NCI-H2196 treated with DMSO at 0.1 percent for 48 hours (cell line): ENCODE measurements around the gene RHBDD3.

Experiments
- DNase-seq: peaks from one replicate; lab custom pipeline; 2025; ENCODE audit not compliant: unreplicated experiment; lab: John Stamatoyannopoulos, UW

The RHBDD3 gene

DNA sequence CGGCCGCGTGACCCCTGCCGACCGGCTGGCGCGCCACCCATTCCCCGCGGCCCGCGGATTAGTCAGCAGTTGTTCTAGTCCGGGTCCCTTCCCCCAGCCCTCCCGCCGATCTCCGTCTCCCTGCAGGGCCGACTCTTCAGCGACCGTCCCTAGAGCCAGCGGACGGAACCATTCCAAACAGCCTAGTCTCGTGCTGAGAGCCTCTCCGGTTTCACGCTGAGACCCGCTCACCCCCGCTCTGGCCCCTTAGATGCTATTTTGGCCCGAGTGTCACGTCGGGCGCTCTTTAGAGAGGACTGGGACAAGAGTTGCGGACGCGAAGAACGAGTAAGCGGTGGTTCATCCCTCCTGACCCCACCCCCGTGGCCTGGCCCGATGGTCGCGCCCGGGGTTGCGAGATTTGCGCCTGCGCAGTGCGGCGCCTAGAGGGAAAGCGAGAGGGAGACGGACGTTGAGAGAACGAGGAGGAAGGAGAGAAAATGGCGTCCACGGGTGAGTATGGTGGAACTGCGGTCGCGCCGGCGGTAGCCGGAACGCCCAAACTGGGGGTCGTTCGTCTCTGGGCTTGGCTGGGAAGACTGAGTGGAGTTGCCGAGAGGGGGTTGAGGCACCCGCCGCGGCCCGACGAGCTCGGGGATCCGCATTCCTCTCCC lies at the start of gene RHBDD3, which contains the start of gene EWSR1:
Gene RHBDD3, minus strand, starts transcription at position 124 of the 653 bp plus-strand sequence. CDS start 2,355 bp downstream, outside the sequence.
Gene EWSR1, plus strand, starts transcription at position 411 of the 653 bp plus-strand sequence. Its CDS starts 69 bp downstream, at position 480.
- peak; percentile 44 for DNase-seq

DNA sequence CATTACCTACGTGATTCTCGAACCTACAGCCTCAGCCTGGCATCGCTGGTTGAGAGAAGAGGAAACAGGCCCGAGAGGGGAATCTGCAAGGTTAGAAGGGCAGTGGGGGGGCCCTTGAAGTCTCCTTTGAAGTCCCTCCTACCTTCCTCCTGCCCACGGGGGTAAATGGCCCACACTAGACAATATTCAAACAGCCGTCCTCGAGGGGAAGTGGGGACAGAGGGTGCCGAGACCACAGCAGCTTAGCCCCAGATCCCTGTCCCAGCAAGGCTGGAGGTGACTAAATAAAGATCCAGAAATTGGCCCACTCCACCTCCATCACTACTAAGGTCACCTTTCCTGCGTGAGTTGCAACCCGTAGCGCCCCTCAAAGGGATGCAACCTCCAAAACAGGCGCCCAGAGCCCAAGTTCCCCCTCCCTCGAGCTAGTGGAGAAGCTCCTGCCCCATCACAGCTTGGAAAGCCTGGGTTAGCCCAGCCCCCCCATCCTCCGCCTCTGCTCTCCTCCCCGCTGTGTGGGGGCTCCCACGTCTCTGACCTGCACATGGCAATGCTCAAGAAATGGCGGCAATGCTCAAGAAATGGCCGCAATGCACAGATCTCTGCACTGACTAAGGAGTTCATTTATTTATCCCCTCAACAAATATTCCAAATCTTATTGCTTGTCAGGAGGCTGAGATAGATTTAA lies 48.5 kb upstream of the RHBDD3 start:
- DNase-seq = no peak

DNA sequence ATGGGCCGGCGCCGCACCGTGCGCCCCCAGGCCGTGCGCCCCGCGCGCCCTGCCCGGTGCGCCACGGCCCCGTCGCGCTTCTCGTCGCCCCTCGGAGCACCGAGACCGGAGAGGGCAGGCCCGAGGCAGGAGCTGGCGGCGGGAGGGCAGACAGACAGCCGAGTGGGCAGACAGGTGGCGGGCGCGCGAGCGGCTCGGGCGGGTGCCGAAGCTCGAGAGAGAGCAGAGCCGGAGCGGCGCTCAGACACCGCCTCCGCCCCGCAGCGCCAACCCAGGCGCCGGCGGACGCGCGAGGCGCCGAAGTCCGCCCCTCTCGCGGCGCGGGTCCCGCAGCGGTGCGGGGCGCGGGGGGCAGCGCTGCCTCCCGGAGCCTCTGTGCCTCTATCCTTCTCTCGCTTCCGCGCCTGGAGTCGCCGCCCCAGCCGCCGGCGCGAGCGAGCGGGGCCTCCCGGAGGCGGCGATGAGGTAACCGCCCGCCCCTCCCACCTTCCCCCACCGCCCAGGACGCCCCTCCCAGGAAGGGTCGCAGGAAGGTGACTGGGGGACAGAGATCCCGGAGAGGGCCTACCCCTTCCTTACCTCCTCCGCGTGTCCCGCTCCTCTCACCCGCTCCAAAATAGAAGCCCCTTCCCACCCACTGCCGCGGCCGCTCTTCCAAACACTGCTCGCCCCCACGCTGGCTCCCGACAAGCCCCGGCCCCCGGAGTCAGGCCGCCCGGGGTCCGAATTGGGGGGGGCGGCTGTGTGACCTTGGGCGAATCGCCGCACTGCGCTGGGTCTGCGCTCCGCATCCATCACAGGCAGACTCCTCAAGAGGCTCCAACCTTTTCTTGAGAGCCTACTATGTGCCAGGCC lies 47.7 kb upstream of the RHBDD3 start, which contains the start of gene RASL10A:
Gene RASL10A, minus strand, starts transcription at position 412 of the 855 bp plus-strand sequence. CDS start 451 bp downstream, outside the sequence.
- DNase-seq = no peak

DNA sequence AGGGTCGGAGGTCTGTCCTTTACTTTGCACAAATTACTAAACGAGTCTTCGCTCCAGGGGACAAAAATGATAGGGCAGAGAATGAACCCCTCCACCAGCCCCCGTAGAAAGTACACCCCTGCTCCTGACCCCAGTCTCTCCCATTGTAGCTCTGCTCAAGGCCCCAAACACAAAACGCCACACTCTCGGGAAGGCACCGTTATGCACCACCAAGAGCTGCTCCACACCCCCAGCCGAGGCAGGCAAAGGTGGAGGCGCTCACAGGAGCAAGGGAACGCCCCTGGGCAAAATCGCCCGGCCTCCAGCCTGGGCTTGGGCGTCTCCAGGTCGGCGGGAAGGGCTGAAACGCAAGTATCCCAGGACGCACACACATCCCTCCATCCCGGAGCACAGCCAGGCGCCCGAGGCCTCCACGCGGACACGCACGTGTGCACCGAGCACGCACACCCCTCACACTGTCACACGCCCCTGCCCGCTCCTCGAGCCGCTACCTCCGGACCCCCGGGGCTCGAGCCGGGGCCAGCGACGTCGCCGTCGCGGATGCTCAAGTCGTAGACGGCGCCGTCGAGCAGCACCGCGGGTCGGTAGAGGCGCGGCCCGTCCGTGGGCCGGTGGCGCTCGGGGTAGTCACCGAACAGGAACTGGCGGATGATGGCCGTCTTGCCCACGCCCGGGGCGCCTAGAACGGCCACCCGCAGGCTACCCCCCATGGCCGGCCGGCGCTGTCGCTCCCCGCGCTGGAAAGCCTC lies 46.9 kb upstream of the RHBDD3 start:
- no peak for DNase-seq

DNA sequence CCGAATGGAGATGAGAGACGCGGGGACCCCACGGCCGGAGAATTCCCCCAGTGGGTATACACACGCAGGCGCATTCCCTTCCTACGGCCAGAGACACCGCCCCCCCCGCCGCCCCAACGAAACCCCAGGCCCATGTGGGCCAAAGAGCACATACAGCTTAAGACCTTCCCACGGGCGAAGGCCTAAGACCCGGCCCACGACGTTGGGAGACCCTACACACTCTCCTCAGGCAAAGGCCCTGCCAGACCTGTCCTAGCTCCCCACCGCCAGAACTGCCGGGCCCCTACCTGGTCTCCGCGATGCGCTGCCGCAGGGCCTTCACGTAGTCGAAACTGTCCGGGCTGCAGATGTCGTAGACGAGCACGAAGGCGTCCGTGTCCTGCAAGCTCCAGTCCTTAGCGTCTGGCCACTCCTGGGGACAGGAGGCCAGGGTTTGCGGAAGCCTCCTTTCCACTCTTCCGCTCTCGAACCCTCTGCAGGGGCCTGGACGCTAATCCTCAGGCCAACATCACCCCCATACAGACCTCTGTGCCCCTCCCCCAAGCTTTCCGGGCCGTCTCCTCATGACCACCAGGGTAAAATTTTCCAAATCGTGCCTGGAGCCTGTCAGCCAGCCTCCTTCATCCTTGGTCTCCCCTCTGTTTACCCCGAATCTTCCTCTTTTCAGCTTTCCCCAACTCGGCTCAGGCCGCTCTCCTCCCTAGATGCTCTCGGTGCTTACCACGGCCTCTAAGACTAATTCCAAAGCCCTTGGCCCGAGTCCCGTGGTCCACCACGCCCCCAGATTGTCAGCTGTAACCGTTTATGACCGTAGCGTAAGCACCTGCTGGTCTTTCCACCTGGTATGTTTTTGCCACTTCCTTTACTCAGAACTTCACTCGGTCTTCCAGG lies 46.0 kb upstream of the RHBDD3 start:
- no peak for DNase-seq

DNA sequence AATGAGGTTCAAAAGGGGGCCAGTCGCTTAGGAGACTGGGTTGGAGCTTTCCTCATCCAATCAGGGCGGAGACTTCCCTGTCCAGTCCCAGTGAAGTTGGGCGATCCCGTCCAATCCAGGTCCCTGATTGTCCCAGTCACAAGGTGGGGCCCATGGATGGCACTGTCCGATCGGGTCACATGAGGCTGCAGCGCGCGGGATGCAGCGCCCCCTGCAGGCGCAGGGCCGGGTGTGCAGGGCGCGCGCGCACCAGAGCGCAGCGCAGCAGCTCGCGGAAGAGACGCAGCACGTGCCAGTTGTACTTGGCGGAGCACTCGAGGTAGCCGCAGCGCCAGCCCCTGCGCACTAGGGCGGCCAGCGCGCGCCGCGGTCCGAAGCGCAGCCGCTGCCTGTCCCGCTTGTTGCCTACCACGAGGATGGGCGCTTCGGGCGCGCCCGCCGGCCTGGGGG lies 45.4 kb upstream of the RHBDD3 start:
- DNase-seq = no peak

DNA sequence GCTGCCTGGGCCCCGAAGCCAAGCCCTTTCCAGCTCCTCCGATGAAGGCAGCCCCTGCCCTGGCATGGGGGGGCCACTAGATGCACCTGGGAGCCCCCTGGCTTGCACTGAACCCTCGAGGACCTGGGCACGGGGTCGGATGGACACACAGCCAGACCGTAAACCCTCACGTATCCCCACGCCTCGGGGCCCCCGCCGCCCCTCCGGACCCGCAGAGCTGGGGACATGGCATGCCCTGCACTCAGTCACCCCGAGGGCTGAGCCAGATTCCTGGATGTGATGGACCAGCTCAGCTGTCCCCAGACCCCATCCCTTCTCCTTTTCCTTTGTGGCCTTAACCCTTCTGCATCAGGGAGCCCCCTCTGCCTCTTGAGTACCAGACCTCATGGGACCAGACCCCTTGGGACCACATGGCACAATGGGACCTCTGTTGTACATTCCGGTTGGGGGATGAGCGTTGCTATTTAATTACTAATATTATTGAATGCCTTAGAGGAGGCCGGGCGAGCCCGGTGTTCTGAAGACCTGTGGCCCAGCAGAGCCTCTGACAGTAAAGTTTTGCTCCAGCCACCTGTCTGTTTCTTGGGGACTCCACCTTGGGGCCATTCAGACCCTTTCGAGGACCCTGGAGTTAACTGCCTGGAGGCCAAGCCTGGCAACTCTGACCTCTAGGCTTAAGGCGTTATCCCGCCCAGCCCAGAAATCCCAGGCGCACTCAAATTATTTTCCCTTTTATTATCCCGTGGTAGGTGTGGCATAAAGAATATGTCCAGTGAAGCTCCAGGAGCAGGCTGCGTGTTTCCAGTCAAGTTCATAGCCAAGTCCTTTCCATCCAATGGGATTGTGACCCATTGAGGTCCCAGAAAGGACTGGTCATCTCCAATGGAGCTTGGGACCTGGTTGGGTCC lies 44.7 kb upstream of the RHBDD3 start:
- DNase-seq = no peak

DNA sequence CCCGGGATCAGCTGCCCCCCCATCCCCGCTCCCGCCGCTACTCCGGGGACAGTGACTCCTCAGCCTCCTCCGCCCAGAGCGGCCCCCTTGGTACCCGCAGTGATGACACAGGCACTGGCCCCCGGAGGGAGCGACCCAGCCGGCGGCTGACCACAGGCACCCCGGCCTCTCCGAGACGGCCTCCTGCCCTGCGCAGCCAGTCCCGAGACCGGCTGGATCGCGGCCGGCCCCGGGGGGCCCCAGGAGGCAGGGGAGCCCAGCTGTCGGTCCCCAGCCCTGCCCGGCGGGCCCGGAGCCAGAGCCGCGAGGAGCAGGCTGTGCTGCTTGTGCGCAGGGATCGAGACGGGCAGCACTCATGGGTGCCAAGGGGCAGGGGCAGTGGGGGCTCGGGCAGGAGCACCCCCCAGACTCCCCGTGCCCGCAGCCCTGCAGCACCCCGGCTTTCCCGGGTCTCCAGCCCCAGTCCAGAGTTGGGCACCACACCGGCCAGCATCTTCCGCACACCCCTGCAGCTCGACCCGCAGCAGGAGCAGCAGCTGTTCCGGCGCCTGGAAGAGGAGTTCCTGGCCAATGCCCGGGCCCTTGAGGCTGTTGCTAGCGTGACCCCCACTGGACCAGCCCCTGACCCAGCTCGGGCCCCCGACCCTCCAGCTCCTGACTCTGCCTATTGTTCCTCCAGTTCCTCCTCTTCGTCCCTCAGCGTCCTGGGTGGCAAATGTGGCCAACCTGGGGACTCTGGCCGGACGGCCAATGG lies 43.9 kb upstream of the RHBDD3 start:
- DNase-seq = no peak

DNA sequence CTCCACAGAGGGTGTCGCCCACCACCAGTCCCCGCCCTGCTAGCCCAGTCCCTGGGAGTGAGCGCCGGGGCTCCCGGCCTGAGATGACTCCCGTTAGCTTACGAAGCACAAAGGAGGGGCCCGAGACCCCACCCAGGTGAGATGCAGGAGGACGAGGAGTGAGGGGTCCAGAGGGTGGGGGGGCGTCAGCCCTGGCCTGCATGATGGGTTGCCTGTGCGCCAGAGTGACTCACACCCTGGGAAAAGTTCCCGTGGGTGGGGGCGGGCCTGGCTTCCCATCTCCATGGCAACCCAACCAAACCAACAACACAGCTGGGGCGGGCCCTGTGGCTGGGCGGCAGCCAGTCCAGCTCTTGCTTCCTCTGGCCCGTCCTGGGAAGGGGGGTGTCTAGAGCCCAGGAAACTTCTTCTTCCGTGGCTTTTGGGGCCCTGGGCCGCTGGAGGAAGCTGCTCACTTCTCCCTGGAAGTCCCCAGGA lies 43.1 kb upstream of the RHBDD3 start:
- peak; percentile 43 for DNase-seq

DNA sequence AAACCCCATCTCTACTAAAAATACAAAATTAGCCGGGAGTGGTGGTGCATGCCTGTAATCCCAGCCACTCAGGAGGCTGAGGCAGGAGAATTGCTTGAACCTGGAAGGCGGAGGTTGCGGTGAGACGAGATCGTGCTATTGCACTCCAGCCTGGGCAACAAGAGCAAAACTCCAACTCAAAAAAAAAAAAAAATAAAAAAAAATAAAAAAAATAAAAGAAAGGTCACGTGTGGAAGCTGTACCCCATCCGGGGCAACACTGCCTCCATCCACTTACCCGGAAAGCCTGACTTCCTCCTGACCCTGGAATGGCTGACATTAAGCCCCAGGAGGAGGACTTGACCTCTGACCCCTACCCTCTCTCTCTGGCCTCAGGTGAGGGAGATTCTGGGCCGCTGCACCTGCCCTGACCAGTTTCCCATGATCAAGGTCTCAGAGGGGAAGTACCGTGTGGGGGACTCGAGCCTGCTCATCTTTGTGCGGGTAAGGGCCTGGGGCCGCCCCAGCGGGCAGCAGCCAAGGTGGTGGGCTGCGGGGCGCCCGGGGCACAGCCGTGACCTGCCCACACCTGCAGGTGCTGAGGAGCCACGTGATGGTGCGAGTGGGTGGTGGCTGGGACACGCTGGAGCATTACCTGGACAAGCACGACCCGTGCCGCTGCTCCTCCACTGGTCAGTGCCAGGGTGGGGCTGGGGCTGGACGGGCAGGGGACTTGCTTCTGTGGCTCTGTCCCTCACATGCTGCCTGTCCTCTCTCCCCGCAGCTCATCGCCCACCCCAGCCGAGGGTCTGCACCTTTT lies 42.5 kb upstream of the RHBDD3 start:
- DNase-seq = no peak

DNA sequence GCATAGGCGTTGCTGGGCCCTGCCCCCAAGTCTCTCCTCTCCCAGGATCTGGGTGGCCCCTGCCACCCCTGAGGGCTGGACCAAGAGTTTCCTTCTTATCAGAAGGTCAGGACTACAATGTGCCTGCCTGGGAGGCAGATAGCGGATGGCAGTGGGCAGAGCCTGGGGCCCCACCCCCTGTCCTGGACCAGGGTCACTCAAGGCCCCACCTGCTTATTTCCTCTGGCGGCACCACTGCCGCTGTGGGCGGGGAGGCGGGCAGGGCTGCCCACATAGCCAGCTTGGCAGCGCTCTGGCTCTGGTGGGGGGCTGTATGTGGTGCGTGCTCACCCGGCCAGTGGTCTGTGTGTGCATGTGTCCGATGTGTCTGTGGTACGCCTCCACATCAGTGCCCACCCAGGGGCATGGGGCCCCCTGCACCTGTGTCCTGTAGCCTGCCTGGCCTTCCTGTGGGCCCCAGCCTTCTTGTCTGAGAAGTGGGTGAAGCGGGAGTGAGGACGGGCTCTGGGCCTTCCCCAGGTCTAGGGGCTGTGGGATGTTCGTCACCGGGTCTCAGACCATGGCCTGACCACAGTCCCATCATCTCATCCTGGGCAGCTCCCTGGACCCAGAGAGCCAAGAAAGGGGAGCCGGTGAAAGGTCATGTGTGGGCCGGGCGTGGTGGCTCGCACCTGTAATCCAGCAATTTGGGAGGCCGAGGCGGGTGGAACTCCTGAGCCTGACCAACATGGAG lies 41.7 kb upstream of the RHBDD3 start:
- DNase-seq = no peak

DNA sequence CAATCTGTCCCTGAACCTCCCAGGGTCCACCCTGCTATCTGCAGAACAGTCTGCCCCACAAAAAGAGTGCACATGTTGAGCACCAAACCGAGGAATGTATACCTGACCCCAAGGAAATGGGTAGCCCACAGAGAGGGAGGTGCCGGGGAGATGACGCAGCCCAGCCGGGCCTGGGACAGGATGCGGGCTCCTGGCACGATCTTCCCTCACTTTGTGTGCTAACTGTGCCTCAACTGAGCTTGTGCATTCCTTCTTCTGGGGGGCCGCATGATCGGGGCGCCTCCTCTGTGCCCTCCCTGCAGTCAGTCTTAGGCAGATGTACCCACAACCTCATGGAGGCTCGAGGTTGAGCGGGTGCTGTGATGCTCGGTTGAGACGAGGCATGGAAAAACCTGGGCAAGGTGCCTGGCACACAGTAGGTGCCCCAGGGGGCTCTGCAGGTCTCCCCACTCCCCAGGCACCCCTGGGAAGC lies 41.0 kb upstream of the RHBDD3 start:
- no peak for DNase-seq

DNA sequence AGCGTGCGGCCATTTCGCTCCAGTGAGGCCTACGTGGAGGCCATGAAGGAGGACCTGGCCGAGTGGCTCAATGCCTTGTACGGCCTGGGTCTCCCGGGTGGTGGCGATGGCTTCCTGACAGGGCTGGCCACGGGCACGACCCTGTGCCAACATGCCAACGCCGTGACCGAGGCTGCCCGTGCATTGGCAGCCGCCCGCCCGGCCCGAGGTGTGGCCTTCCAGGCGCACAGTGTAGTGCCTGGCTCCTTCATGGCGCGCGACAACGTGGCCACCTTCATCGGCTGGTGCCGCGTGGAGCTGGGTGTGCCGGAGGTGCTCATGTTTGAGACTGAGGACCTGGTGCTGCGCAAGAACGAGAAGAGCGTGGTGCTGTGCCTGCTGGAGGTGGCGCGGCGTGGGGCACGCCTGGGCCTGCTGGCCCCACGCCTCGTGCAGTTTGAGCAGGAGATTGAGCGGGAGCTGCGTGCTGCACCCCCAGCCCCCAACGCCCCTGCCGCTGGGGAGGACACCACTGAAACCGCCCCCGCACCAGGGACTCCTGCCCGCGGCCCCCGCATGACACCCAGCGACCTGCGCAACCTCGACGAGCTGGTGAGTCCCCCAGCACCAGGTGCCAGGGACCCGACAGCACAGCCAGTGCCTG lies 40.5 kb upstream of the RHBDD3 start:
- DNase-seq = no peak

DNA sequence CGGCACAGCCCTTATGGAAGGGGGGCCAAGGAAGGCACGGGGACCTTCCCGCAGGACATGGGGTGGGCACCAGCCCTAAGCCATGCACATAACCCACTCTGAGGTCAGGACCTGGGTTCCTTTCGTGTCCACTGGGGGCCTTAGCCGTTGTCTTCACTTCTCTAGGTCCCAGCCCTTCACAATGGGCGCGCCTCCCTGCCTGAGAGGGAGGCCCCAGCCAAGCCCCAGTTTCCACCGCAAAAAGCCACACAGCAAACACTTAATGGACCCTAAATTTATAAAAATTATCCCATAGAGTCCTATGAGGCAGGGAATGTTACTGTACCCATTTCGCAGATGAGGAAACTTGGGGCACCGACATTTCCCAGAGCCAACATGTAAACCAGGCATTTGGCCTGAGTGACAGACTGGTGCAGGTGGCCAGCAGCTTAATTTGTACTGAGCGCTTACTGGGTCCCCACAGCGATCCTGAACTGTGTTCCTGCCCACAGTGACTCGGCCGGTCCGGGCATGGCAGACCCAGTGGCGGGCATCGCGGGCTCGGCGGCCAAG lies 39.9 kb upstream of the RHBDD3 start:
- DNase-seq = no peak

DNA sequence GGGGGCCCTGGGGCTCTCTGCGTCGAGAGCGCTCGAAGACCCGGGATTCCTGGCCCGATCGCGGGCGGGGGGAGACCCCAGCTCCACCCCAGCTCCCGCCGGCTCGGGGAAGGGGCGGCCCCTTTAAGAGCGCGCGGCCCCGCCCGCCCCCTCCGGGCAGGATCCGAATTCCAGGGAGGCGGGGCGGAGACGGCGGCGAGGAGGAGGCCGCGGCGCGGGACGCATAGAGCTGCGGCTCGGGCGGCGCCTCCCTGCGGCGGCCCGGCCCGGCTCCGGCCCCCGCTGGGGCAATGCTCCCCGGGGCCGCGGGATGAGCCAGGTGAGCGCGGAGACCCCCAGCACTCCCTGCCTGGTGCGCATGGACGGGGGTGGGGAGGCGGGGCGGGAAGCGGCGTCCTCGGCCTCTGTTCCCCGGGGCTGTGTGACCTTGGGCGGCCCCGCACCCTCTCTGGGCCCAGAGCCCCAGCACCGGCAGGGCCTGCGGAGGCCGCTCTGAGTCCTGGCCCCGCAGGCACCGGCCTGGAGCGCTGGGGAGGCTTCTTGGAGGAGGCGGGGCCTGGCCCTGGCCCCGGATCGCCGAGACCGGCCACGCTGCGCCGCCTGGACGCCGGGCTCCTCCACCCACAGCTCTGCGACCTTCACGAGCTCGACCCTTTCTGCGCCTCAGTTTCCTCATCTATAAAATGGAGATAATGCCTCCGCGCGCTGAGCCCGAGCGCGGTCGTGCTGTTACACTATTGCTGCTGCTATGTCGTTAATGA lies 39.2 kb upstream of the RHBDD3 start:
- DNase-seq = no peak
